K562 (cell line): ENCODE data around the gene RASSF1.

Experiments
- GABPA ChIP-seq: fragments of 200-800 bp; sonication (Bioruptor generic); conservative IDR thresholded peaks from 2 replicates; pipeline ENCODE4 v1.6.1; 2016; ENCODE audit warnings: low read depth, missing genetic modification characterization, missing compliant biosample characterization
- KAT7 ChIP-seq: sonication (generic); formaldehyde crosslinking; IDR thresholded peaks from 2 replicates; pipeline ENCODE4 v1.8.0; 2022; ENCODE audit warnings: missing genetic modification reagents, mild to moderate bottlenecking, borderline replicate concordance
- POLR2A ChIP-seq: fragments of 450-650 bp; conservative IDR thresholded peaks from 2 replicates; pipeline ENCODE4 v1.6.1; 2016
- RBM39 ChIP-seq: fragments of 200-400 bp; formaldehyde crosslinking; optimal IDR thresholded peaks from 2 replicates; pipeline ENCODE3; 2018; ENCODE audit warnings: low read depth, low read length
- SMC3 ChIP-seq: conservative IDR thresholded peaks from 2 replicates; pipeline ENCODE4 v1.6.1; 2011; ENCODE audit warnings: low read depth, low read length, improper control_type of control experiment; ENCODE audit not compliant: insufficient read depth
- SREBF2 ChIP-seq: sonication (generic); formaldehyde crosslinking; IDR thresholded peaks from 2 replicates; pipeline ENCODE4 v1.4.0; 2020; ENCODE audit warnings: mild to moderate bottlenecking, missing genetic modification reagents
- U2AF1 ChIP-seq: fragments of 200-400 bp; formaldehyde crosslinking; optimal IDR thresholded peaks from 2 replicates; pipeline ENCODE3; 2017; ENCODE audit warnings: mild to moderate bottlenecking, low read depth, low read length, moderate library complexity
- ZNF133 ChIP-seq: fragments of 250-450 bp; sonication (Bioruptor Pico); IDR thresholded peaks from 2 replicates; pipeline ENCODE4 v1.4.0; 2020; ENCODE audit warnings: mild to moderate bottlenecking
- ZNF197 ChIP-seq: fragments of 200-800 bp; sonication (Bioruptor generic); IDR thresholded peaks from 2 replicates; pipeline ENCODE4 v1.6.1; 2016; ENCODE audit warnings: low read depth, missing genetic modification characterization, missing compliant biosample characterization
- TF ChIP-seq, protein P1 (sequence below): fragments of 450-650 bp; IDR thresholded peaks from 2 replicates; pipeline ENCODE4 v1.6.1; 2018; ENCODE audit not compliant: partially characterized antibody
- TF ChIP-seq, protein P2 (sequence below), 3 experiments: IDR thresholded peaks in 2 of 3; conservative IDR thresholded peaks in 1 of 3; 2 replicates each; pipeline ENCODE4 v1.5.1; 2011 to 2012; ENCODE audit warnings: low read length in 3 of 3, mild to moderate bottlenecking in 3 of 3, control low read depth in 2 of 3, improper control_type of control experiment in 1 of 3, inconsistent platforms in 1 of 3, low read depth in 1 of 3, mixed read lengths in 1 of 3, moderate library complexity in 1 of 3; ENCODE audit not compliant: insufficient read depth in 2 of 3
- TF ChIP-seq, protein P3 (sequence below), 2 experiments: fragments of 200-800 bp in 1 of 2; sonication (Bioruptor generic) in 1 of 2; sonication (generic) in 1 of 2; formaldehyde crosslinking in 1 of 2; IDR thresholded peaks in 1 of 2; conservative IDR thresholded peaks in 1 of 2; 2 replicates each; pipeline versions ENCODE4 v1.5.0 to v1.6.1; 2016 to 2020; ENCODE audit warnings: missing compliant biosample characterization in 1 of 2, missing genetic modification characterization in 1 of 2, missing genetic modification reagents in 1 of 2
- TF ChIP-seq, protein P4 (sequence below), 2 experiments: fragments of 450-650 bp; formaldehyde crosslinking in 1 of 2; IDR thresholded peaks; 2 replicates each; pipeline versions ENCODE4 v1.4.0 to v1.6.1; 2014 to 2020; ENCODE audit warnings: mild to moderate bottlenecking in 2 of 2, borderline replicate concordance in 1 of 2, low read depth in 1 of 2
- TF ChIP-seq, protein P5 (sequence below): sonication (generic); formaldehyde crosslinking; IDR thresholded peaks from 2 replicates; pipeline ENCODE4 v1.8.1; 2023; ENCODE audit warnings: mild to moderate bottlenecking, missing genetic modification reagents, moderate library complexity

DNA sequence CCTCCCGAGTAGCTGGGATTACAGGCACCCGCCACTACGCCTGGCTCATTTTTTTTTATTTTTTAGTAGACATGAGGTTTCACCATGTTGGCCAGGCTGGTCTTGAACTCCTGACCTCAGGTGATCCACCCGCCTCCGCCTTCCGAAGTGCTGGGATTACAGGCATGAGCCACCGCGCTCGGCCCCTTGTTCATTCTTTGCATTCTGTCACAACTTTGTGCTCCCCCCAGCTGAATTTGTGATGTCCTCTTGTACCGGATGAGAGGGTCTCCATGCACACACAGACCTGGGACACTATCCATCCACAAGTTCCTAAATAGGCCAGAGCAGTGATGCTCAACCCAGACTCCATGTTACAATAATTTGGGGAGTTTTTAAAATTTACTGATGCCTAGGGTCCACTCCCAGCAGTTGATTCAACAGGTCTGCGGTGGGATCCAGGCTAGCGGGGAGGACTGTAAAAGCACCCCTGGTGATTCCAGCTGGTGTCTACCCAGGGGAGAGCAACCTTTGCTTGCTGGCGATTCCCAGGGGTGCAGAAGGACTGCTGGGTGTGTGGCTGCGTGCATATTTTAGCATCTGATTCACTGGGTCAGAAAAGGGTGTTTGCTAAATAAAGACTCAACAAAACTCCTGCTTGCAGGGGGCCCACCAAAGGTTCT lies 1.0 kb downstream of the RASSF1 start:
- no peak for TF ChIP-seq RBM39
- no peak for TF ChIP-seq U2AF1
- no peak for TF ChIP-seq ZNF133 (CRISPR knock-in tag)
- TF ChIP-seq, protein P1, sequence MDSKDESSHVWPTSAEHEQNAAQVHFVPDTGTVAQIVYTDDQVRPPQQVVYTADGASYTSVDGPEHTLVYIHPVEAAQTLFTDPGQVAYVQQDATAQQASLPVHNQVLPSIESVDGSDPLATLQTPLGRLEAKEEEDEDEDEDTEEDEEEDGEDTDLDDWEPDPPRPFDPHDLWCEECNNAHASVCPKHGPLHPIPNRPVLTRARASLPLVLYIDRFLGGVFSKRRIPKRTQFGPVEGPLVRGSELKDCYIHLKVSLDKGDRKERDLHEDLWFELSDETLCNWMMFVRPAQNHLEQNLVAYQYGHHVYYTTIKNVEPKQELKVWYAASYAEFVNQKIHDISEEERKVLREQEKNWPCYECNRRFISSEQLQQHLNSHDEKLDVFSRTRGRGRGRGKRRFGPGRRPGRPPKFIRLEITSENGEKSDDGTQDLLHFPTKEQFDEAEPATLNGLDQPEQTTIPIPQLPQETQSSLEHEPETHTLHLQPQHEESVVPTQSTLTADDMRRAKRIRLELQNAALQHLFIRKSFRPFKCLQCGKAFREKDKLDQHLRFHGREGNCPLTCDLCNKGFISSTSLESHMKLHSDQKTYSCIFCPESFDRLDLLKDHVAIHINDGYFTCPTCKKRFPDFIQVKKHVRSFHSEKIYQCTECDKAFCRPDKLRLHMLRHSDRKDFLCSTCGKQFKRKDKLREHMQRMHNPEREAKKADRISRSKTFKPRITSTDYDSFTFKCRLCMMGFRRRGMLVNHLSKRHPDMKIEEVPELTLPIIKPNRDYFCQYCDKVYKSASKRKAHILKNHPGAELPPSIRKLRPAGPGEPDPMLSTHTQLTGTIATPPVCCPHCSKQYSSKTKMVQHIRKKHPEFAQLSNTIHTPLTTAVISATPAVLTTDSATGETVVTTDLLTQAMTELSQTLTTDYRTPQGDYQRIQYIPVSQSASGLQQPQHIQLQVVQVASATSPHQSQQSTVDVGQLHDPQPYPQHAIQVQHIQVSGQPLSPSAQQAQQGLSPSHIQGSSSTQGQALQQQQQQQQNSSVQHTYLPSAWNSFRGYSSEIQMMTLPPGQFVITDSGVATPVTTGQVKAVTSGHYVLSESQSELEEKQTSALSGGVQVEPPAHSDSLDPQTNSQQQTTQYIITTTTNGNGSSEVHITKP: no peak
- TF ChIP-seq, protein P2, sequence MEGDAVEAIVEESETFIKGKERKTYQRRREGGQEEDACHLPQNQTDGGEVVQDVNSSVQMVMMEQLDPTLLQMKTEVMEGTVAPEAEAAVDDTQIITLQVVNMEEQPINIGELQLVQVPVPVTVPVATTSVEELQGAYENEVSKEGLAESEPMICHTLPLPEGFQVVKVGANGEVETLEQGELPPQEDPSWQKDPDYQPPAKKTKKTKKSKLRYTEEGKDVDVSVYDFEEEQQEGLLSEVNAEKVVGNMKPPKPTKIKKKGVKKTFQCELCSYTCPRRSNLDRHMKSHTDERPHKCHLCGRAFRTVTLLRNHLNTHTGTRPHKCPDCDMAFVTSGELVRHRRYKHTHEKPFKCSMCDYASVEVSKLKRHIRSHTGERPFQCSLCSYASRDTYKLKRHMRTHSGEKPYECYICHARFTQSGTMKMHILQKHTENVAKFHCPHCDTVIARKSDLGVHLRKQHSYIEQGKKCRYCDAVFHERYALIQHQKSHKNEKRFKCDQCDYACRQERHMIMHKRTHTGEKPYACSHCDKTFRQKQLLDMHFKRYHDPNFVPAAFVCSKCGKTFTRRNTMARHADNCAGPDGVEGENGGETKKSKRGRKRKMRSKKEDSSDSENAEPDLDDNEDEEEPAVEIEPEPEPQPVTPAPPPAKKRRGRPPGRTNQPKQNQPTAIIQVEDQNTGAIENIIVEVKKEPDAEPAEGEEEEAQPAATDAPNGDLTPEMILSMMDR (IDR thresholded peaks at IDR 0.05 in 2 of 3, conservative IDR thresholded peaks at IDR 0.05 in 1 of 3; ENCODE audit: insufficient read depth in 2 of 3, low read depth in 1 of 3, low read length in 3 of 3): no peak
- TF ChIP-seq GABPA: no peak
- no peak for TF ChIP-seq ZNF197 (CRISPR knock-in tag)
- TF ChIP-seq, protein P3, sequence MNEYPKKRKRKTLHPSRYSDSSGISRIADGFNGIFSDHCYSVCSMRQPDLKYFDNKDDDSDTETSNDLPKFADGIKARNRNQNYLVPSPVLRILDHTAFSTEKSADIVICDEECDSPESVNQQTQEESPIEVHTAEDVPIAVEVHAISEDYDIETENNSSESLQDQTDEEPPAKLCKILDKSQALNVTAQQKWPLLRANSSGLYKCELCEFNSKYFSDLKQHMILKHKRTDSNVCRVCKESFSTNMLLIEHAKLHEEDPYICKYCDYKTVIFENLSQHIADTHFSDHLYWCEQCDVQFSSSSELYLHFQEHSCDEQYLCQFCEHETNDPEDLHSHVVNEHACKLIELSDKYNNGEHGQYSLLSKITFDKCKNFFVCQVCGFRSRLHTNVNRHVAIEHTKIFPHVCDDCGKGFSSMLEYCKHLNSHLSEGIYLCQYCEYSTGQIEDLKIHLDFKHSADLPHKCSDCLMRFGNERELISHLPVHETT (CRISPR knock-in tag; conservative IDR thresholded peaks at IDR 0.05 in 1 of 2, IDR thresholded peaks at IDR 0.05 in 1 of 2): no peak
- TF ChIP-seq, protein P4, sequence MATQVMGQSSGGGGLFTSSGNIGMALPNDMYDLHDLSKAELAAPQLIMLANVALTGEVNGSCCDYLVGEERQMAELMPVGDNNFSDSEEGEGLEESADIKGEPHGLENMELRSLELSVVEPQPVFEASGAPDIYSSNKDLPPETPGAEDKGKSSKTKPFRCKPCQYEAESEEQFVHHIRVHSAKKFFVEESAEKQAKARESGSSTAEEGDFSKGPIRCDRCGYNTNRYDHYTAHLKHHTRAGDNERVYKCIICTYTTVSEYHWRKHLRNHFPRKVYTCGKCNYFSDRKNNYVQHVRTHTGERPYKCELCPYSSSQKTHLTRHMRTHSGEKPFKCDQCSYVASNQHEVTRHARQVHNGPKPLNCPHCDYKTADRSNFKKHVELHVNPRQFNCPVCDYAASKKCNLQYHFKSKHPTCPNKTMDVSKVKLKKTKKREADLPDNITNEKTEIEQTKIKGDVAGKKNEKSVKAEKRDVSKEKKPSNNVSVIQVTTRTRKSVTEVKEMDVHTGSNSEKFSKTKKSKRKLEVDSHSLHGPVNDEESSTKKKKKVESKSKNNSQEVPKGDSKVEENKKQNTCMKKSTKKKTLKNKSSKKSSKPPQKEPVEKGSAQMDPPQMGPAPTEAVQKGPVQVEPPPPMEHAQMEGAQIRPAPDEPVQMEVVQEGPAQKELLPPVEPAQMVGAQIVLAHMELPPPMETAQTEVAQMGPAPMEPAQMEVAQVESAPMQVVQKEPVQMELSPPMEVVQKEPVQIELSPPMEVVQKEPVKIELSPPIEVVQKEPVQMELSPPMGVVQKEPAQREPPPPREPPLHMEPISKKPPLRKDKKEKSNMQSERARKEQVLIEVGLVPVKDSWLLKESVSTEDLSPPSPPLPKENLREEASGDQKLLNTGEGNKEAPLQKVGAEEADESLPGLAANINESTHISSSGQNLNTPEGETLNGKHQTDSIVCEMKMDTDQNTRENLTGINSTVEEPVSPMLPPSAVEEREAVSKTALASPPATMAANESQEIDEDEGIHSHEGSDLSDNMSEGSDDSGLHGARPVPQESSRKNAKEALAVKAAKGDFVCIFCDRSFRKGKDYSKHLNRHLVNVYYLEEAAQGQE (IDR thresholded peaks at IDR 0.05; ENCODE audit: borderline replicate concordance): no peak
- TF ChIP-seq, protein P4 (CRISPR knock-in tag; IDR thresholded peaks at IDR 0.05; ENCODE audit: low read depth): no peak
- no peak for TF ChIP-seq SREBF2 (CRISPR knock-in tag)
- TF ChIP-seq, protein P5, sequence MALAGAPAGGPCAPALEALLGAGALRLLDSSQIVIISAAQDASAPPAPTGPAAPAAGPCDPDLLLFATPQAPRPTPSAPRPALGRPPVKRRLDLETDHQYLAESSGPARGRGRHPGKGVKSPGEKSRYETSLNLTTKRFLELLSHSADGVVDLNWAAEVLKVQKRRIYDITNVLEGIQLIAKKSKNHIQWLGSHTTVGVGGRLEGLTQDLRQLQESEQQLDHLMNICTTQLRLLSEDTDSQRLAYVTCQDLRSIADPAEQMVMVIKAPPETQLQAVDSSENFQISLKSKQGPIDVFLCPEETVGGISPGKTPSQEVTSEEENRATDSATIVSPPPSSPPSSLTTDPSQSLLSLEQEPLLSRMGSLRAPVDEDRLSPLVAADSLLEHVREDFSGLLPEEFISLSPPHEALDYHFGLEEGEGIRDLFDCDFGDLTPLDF (CRISPR knock-in tag): no peak
- no peak for TF ChIP-seq KAT7 (CRISPR knock-in tag)
- no peak for TF ChIP-seq SMC3
- no peak for TF ChIP-seq POLR2A
